Activated CD8-positive, alpha-beta memory T cell treated with anti-CD3 and anti-CD28 coated beads for 24 hours (primary cell): ENCODE measurements around the gene PCGF2.
"Not testable (repeated sequence)": the region's sequence is repeated elsewhere in the genome, so short reads cannot be mapped to it uniquely, and the experiment has no call there.

Source experiments
- DNase-seq: peaks from one replicate; pipeline ENCODE4 v3.0.0-alpha.2; 2020

PCGF2 gene

DNA sequence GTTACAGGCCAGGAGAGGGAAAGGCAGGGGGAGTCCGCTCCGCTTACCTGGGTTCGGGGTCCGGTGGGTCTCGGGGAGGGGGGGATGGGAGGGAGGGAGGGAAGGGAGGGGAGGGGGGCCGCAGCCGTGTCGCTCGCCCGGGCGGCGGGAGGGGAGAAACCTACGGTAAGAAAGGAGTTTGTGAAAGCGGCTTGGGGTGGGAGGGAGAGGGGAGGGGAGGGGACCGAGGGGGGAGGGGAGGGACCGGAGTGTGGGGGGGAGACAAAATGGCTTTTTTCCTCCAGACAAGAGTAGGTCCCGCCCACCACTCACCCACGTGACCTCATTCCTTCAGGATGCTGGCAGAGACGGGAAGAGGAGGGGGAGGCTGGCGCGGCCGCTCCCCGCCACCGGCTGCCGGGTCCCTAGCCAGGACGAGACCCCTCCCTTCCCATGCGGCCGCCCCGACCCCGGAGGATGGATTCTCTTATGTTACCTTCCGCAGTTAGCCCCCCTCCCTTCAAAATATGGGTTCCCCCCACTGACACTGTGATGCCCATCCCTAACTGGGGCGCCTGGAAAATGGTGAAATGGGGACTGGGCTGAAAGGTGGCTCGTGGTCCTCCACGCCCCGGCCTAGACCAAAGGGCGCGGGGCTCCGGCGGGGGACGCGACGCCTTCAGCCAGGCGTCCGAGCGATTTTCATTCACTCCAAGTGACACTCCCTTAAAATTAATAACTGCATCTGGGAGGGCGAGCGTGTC, at the start of gene PCGF2:
Gene PCGF2, minus strand, starts transcription at position 188 of the 743 bp plus-strand sequence. CDS start 7,934 bp downstream, outside the sequence.
- no peak for DNase-seq

DNA sequence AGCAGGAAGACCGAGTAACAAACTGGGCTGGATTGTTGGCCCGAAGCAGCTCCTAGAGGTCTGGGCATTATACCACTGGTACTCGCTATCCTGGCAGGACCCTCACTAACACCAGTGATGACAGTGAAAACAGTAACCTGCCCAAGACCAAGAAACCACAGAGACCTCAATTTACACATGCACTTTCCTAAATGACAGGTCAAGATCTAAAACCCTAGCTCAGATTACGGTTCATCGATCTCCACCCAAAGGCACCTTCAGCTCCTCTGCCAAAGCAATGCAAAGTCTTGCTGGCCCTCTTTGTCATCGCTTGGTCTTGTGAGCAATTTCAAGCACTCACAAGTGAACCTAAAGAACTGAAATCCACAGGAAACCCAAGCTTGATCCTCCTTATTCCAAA, 49.7 kb upstream of the PCGF2 start:
- no peak for DNase-seq

DNA sequence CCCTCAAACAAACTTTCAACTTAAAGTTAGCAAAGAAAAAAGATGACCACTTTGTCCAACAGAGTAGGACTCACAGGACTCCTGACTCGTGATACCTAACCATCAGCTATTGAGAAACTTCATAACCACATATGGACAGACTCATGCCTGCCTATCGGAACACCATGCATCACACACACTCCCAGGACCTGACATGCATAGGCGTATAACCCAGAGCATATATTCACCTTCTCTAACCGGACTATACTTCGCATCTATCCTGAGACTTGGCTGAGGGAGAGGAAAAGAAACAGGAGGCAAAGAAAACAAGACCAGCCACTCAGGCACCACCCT, 49.0 kb upstream of the PCGF2 start:
- no peak for DNase-seq

DNA sequence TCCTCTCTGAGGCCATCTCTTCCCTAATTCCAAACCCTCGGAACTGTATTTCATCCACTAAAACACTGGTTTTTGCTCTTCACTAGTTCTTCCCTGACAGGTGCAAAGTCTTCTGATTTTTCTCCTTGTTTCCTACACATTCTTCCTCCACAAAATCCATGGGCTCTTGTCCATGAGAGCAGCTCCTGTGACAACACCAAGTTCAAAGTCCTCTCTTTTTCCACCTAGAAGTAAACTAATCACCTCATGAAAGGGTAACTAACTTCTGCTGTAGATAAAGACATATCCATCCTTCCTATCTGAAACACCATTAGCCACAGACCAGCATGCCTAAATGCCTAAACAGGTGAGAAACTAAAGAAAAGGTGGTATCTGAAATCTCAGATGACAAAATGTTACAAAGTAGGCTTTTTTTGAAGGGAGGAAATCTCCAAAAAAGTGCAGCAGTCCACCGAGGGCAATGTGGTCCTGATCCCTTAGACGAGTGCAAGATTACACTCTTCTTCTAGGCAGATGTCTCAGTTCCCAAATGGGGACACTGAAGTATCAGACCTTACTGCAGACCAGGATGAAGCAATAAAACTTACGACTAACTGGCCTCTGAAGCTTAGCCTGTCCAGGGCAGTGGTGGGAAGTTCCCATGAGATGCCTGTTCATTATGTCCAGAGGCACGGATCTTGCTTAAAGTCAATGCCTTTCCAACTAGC, 48.5 kb upstream of the PCGF2 start:
- DNase-seq: no peak

DNA sequence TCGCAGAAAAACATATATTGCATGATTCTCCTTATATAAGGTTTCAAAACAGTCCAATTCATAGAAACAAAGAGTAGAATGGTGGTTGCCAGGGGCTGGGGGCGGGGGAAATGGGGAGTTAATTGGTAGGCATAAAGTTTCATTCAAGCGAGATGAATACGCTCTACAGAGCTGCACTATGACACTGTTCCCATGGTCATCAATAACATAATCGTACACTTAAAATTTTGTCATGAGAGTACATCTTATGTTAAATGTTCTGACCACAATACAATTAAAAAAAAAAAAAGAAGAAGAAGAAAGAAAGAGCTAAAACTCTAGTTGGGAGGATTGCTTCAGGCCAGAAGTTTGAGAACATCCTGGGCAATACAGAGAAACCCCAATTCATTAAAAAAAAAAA, 46.1 kb upstream of the PCGF2 start:
- no peak for DNase-seq

DNA sequence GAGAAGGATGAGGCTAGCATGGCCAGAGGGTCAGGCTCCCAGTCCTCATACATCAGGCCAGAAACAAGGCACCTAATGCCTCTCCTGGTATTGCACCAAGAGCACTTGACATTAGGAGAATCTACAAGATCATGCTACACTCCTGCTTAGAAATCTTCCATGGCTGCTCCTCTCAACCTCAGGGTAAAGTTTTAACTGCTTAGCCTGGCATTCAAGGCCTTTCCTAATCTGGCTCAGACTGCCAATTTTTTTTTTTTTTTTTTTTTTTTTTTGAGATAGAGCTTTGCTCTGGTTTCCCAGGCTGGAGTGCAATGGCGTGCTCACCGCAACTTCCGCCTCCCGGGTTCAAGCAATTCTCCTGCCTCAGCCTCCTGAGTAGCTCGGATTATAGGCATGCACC, 43.0 kb upstream of the PCGF2 start:
- DNase-seq: no peak

DNA sequence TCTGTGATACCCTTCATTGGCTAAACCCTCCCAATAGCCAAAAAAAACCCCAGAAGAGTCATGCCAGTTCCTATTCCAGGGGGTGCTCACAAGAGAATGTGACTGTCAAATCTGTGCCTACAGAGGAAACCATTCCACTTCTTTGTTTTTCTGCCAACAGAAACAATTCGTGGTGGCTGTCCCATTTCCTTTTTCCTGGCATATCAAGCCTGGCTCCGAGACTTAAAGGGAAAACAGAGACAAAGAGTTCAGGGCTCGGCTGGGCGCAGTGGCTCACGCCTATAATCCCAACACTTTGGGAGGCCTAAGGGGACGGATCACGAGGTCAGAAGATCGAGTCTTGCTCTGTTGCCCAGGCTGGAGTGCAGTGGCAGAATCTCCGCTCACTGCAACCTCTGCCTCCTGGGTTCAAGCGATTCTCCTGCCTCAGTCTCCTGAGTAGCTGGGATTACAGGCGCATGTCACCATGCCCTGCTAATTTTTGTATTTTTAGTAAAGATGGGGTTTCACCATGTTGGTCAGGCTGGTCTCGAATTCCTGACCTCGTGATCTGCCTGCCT, 42.1 kb upstream of the PCGF2 start:
- DNase-seq: not testable (repeated sequence)

DNA sequence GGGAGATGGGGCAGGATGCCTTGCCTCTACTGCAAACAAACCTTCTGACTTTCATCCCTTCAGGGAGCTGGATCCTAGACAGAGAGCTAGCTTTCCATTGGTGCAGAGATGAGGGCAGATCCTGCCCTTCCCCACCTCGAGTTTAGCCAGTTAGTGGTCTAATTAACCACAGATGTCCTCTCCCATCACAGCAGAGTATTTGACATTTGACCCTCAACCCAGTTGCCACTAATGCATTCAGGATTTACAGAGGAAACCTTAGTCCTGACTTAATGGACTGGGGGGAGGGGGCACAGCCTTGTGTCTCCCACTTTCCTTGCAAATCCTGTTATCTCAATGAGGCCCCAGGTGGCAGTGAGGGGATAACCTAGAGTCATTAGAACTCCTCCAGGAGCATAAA, 41.0 kb upstream of the PCGF2 start:
- DNase-seq: no peak

DNA sequence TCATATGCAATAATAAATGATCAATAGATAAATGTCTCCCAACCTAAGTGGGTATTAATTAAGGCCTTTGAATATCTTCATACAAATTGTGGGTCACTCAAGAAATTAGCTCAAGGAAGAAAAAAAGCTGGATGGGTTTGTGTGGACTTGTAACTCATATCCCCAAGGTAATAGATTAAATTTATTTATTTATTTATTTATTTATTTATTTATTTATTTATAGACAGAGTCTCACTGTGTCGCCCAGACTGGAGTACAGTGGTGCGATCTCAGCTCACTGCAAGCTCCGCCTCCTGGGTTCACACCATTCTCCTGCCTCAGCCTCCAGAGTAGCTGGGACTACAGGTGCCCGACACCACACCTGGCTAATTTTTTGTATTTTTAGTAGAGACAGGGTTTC, 39.9 kb upstream of the PCGF2 start:
- not testable (repeated sequence) for DNase-seq

DNA sequence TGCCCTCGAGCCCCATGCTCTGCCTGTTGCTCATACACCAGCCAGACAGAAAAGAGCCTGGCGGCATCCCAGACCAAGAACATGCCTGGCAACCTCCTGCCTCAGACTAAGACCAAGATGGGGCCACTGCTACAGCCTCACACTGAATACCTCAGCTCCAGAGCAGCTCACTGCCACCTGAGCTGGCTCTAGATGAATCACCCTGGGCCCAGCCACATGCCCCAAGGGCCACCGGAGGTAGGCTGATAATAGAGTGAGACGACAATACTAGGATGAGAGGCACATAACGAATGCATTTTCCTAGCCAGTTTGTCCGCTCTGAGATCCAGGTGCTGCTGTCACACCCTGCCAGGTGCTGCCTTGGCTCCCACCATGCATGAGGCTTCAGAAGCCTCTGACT, 38.2 kb upstream of the PCGF2 start:
- no peak for DNase-seq

DNA sequence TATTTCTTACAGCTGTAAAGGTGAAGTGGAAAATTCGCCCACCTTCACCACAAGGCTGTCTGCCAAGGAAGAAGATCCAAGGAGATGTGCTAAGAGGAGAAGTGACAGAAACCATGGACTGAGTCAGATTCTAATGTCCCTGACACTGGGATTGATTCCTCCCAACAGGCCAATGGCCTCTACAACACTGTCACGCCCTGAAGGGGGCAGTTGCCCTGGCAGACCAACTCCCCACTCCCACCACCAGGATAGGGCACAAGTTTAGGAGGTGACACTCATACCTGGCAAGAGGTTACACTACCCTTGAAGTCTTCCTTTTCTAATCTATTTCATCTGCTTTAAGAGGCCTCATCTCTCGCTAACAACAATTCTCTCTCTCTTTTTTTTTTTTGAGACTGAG, 35.1 kb upstream of the PCGF2 start:
- no peak for DNase-seq

DNA sequence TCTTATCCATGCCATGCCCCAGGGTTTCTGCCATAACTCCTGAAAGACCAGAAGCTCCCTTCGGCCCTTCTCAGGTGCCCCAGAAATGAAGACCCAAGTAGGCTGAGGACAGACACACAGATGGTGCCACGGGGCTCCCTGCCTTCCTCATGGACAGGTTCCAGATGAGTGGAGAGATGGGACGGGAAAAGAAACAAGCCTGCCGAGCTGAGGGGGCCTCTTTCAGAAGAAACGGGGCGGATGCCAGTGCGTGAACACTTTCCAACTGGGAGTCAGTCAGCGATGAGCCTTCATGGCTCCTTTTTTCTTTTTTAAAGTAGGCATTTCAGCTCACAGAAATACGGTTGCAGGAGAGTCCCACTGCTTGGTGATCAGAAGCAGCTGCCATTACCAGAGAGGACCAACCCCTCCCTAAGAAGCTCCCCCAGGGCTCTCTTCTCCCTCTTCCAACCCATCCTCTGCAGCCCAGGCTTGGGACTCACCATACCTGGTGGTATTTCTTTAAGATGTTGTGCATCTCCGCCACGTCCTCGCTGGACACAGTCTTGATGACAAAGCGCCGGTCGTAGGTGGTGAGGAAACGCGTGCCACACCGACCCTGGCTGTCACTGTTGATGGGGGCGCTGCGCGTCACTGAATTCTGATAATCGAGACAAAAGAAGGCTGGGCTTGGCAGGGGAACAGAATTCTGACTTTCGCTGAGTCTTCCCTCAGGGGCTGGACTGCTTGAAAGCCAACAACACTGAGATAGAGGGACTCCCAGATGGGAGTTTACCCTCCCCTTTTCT, 32.0 kb upstream of the PCGF2 start:
- DNase-seq: no peak

DNA sequence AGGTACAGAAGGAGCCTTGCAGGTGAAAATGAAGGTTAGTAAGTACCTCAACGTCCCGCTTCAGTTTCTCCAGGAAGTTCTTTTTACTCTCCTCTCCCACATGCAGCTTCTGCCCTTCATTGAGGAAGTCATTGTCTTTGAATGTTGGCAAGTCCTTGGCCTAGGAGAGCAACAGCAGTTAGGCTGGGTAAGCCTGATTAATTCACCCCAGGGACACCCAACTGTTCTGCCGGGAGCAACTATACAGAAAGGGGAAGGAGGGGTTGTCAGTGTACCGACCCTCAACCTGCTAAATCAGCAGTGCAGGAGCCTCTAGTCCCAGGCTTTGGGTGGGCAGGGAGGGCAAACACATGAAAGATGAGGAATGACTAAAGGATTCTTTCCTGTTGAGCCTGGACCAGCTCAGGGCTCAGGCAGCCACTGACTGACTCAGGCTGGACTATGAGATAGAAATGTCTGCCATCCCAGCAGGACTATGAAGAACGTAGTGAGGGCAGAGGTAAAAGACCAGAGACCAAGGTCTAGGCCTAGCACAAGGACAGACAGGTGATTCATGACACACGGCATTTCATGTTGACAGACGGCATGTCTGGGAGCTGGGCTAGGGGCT, 29.6 kb upstream of the PCGF2 start:
- no peak for DNase-seq

DNA sequence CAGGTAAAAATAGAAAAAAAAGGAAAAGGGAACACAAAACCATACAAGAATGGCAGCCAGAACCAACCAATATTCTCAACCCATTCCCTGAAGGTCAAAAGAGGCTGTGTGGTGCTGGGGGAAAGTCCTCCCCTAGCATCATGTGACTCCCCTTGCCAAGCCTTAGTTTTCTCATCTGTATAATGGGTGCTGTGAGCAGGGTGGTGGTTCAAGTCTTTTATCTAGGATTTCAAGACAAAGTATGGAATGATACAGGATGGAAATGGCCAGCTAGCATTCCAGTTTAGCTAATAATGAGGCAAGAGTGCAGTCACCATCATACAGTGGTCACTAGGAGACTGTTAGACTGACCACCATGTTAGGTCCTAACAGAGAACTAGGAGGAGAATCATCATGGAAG, 25.1 kb upstream of the PCGF2 start:
- no peak for DNase-seq

DNA sequence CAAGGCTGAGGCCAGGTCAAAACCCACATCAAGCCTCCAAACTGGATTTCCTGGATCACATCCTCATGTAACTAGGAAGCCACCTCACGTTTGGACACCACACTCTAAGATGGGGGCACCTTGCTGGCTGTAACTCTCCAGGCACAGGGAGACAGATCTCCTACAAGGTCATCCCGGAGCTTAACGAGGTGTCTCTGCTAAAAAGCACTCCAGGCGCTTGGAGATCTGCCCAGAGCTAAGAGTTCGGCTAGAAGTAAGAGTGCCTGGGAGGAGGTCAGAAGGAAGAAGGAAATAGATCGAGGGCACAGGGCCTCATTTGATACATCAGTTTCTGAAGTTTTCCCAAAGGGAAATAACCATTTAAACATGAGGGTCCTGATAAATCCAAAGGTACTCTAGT, 20.3 kb upstream of the PCGF2 start:
- DNase-seq: no peak

DNA sequence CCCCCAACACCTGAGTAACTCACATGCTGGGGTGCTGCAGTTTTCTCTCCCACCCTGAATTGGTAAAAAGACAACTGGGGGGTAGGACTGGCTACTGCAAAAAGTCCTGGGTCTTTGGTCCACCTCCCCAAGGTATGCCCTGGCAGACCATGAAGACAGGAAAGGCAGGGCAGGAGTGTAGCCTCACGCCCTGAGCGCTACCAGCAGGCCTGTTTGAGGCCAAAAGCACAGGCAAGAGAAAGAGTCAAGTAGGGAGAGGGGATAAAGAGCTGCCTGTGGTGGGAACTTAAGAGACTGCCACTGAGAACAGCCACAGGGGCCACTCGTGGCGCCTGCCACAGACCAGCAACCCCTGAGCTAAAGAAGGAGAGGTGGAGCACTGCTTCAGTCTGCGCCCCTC, 18.2 kb upstream of the PCGF2 start:
- DNase-seq: no peak

DNA sequence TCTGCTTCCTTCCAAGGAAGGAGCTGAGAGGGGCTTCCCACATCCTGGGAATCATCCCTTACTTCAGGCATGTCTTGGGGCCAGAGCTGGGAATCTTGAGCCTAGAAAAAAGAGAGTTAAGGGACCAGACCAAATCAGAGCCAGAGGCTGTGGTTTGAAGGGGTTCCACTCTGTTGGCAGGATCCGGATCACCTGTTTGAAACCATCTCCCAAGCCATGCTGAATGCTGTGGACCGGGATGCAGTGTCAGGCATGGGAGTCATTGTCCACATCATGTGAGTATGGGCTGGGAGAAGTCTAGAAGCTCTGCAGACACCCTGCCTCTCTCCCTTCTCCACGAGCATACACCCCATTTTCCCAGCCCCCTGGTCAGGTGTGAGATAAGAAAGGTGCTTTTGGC, 14.1 kb upstream of the PCGF2 start:
- DNase-seq: no peak

DNA sequence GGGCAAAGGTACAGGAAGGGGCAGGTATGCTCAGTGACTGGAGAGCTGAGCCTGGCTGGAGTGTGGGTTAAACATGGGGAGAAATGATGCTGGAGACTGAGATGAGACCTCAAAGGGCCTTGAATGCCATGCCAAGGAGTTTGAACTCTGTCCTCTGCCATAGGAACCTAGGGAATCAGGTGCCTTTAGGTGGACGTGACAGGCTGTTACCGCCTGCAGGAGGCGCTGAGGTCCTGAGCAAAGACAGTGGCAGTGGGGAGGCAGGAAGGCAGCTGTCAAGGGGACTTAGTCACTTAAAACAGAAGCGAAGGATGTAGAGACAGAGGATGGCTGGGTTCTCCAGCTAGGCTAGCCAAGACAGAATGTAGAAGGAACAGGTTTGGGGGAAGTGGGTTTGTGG, 13.5 kb upstream of the PCGF2 start:
- no peak for DNase-seq

DNA sequence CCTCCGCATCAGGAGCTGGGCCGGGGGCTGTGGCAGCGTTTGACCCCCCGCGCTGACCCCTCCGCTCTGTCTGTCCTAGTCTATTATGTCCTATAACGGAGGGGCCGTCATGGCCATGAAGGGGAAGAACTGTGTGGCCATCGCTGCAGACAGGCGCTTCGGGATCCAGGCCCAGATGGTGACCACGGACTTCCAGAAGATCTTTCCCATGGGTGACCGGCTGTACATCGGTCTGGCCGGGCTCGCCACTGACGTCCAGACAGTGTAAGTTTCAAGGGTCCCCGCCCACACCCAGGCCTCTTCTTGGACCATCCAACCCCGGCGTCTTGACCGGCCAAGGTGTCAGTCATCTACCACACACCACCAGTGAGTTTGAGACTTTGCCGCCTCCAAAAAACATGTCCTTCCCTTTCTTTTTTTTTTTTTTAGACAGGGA, 5.0 kb upstream of the PCGF2 start:
- DNase-seq: no peak

DNA sequence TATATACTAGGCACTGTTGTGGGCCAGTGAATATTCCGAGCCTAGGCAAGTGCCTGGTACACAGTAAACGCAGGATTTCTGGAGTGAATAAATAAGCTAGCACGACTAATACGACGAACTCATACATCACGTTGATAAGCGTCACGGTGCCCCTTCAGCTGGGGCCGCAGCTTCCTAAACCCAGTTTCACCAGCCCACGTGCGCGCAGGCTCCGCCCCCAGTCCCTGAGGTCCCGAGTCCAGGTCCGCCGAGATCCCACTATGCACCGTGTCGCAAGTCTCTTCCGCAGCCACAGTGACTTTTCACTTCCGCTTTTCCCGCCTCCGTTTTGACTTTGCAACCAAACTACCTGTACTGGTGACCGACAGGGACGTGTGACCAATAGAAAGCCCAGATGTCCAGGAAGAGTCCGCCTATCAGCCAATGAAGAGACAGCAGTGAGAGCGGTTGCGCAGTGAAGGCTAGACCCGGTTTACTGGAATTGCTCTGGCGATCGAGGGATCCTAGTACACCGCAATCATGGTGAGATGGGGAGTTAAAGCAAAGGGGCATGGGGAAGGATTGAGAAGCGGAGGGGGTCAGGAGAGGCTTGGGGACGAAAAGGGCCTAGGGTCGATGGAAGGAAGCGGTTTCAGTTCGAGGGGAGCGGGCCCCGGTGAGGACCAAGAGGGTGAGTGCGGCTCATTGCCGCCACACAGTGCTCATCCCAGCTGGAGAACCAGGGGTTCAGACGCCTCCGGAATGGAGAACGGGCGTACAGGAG, 4.4 kb upstream of the PCGF2 start, which contains the start of gene PSMB3:
Gene PSMB3, plus strand, starts transcription at position 434 of the 763 bp plus-strand sequence. Its CDS starts 86 bp downstream, at position 520.
- DNase-seq: peak; percentile 96

DNA sequence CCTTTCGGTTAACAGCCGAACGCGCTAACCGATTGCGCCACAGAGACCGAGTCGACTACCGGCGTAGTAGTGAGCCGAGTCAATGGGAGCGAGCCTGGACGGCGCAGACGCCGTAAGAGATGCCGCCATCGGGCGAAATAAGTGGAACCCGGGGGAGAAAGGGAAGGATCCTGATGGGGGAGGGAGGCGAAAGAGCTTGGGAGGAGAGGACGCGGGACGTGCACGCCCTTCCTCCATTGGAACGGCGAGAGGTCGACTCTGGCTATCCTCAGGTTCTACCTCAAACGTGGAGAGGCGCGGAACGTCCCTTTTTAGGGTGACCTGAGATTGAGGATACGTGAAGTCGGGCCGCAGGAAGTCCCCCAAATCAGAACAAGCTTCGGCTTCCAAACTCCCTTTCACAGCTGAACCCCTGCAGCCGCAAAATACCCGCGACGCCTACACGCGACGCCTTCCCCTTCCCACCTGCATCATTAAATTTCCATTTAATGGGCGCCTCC, 3.7 kb upstream of the PCGF2 start:
- peak; percentile 98 for DNase-seq
